Measurements from ENCODE around the gene PIGC. TPM values are rescaled to one million over a fixed set of nuclear protein-coding genes. Genes with fewer than 3 reads are reported as not detected.
A peak's percentile ranks its signal among the peaks of the same experiment; 100 is the strongest.

Gene PIGC
- 18.3 and 27.8 TPM in 2 replicates for total RNA-seq (2014; rRNA removed; shearing (Covaris generic))
- 29.3 and 32.7 TPM in 2 replicates for polyA plus RNA-seq (2016; fragmentation: Nextera tagmentation; extraction: Ambion mirVana)

- H3K4me2 ChIP-seq (ENCODE audit: unreplicated experiment) = peak within 1 kb of the TSS; percentile 84
- 0 out of 2 replicates have a peak within 1 kb of the TSS, but pooled peaks have one; percentile 14 for H3K27ac ChIP-seq
- no peaks in the 10 kb centered on the region for H3K9me3 ChIP-seq (ENCODE audit: low read depth)
- peak within 1 kb of the TSS; percentile 97 for H3K9ac ChIP-seq
- H4K20me1 ChIP-seq (ENCODE audit: insufficient read depth) = no peaks in the 10 kb centered on the region
- H3K27me3 ChIP-seq (replicated peaks; ENCODE audit: insufficient read depth) = no peaks in the 10 kb centered on the region
- DNase-seq = peak; percentile 96
- no peaks in the 10 kb centered on the region for H3K9me2 ChIP-seq (ENCODE audit: insufficient read depth)
- in situ Hi-C loops (cut with MboI) = no loop called here
- H3K4me3 ChIP-seq = peak within 1 kb of the TSS; percentile 95
- TF ChIP-seq EZH2phosphoT487 (IDR thresholded peaks at IDR 0.05; ENCODE audit: insufficient read depth, low read depth) (no peak), EZH2 (IDR thresholded peaks at IDR 0.05; ENCODE audit: insufficient read depth, poor library complexity, severe bottlenecking) (no peak)
- H3K36me3 ChIP-seq (ENCODE audit: low read depth) = no peaks in the 10 kb centered on the region
- H3F3A ChIP-seq (ENCODE audit: insufficient read depth) = no peaks in the 10 kb centered on the region
- H3K79me2 ChIP-seq (ENCODE audit: insufficient read depth) = peaks cover 54% of the 10 kb centered on the region
- 8% methylated on average over 41 to 43 of the region's 43 CpGs for WGBS, 2 experiments (ENCODE audit: low coverage in 1 of 2, low lambda C conversion rate in 2 of 2, missing lambda C conversion rate in 2 of 2)
- H2AFZ ChIP-seq = peak within 1 kb of the TSS; percentile 97
- peaks cover 7% of the 10 kb centered on the region; the same call in 1 of the 2 replicates for H3K4me1 ChIP-seq (ENCODE audit: insufficient read depth)
These were observed at the start of gene PIGC for GRCh38 chr1:172443666-172444453. PIGC (minus strand) TSS chr1:172444069; CDS start chr1:172442622, 1,447 bp downstream.

- Histone ChIP-seq H3K27ac (no peak overlapping the region), H3K4me1 (ENCODE audit: insufficient read depth) (peaks cover 11% of the 10 kb centered on the region), H3K9me2 (ENCODE audit: insufficient read depth) (no peaks in the 10 kb centered on the region), H3K4me2 (ENCODE audit: unreplicated experiment) (no peak overlapping the region), H3K9ac (no peak overlapping the region), H3K36me3 (ENCODE audit: low read depth) (no peaks in the 10 kb centered on the region), H2AFZ (no peak overlapping the region), H3K4me3 (no peak overlapping the region), H3K79me2 (ENCODE audit: insufficient read depth) (no peaks in the 10 kb centered on the region), H4K20me1 (ENCODE audit: insufficient read depth) (no peaks in the 10 kb centered on the region), H3K27me3 (replicated peaks; ENCODE audit: insufficient read depth) (peaks cover 16% of the 10 kb centered on the region; the same call in 1 of the 2 replicates), H3K9me3 (ENCODE audit: low read depth) (no peaks in the 10 kb centered on the region), H3F3A (ENCODE audit: insufficient read depth) (0 out of 2 replicates have a peak, but pooled peaks cover 8% of the 10 kb centered on the region)
- WGBS, 2 experiments (ENCODE audit: low coverage in 1 of 2, low lambda C conversion rate in 2 of 2, missing lambda C conversion rate in 2 of 2) = 72 to 79% methylated on average over 1 of the region's 1 CpG
- in situ Hi-C loops (cut with MboI) = no loop called here
- DNase-seq = no peak
- TF ChIP-seq EZH2 (IDR thresholded peaks at IDR 0.05; ENCODE audit: insufficient read depth, poor library complexity, severe bottlenecking) (no peak), EZH2phosphoT487 (IDR thresholded peaks at IDR 0.05; ENCODE audit: insufficient read depth, low read depth) (no peak)
These were observed 48.6 kb upstream of the PIGC start for GRCh38 chr1:172492421-172492820.

DNA sequence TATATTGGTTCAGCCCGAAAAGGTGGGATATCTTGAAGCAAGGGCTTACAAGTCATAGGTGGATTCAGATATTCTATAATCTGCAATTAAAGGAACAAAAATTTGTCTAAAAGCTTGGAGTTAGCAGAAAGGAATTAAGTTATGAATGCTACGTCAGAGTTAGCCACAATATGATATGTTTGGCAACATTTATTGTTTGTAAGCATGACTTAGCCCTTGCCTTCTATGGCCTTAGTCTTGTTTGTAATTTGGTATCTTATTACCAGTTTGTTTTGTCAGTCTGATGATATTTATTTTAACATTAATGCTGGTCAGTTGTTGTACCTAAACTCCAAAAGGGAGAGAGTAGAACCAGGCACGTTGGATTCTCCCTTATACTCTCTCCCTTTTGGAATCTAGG is 46.0 kb upstream of the PIGC start:
- Histone ChIP-seq H4K20me1 (ENCODE audit: insufficient read depth) (no peaks in the 10 kb centered on the region), H3K27me3 (replicated peaks; ENCODE audit: insufficient read depth) (peaks cover 26% of the 10 kb centered on the region), H3K4me2 (ENCODE audit: unreplicated experiment) (no peak overlapping the region), H3K9me2 (ENCODE audit: insufficient read depth) (no peaks in the 10 kb centered on the region), H3F3A (ENCODE audit: insufficient read depth) (no peaks in the 10 kb centered on the region), H3K36me3 (ENCODE audit: low read depth) (no peaks in the 10 kb centered on the region), H3K9ac (no peak overlapping the region), H2AFZ (no peak overlapping the region), H3K4me3 (no peak overlapping the region), H3K79me2 (ENCODE audit: insufficient read depth) (no peaks in the 10 kb centered on the region), H3K9me3 (ENCODE audit: low read depth) (no peaks in the 10 kb centered on the region), H3K4me1 (ENCODE audit: insufficient read depth) (no peaks in the 10 kb centered on the region), H3K27ac (no peak overlapping the region)
- TF ChIP-seq EZH2 (IDR thresholded peaks at IDR 0.05; ENCODE audit: insufficient read depth, poor library complexity, severe bottlenecking) (no peak), EZH2phosphoT487 (IDR thresholded peaks at IDR 0.05; ENCODE audit: insufficient read depth, low read depth) (no peak)
- 55 to 56% methylated on average over 3 of the region's 3 CpGs for WGBS, 2 experiments (ENCODE audit: low coverage in 1 of 2, low lambda C conversion rate in 2 of 2, missing lambda C conversion rate in 2 of 2)
- peak; percentile 32 for DNase-seq
- in situ Hi-C loops (cut with MboI) = no loop called here

GRCh38 chr1:172488393-172488792 is 44.5 kb upstream of the PIGC start:
- 48 to 50% methylated on average over 3 of the region's 3 CpGs for WGBS, 2 experiments (ENCODE audit: low coverage in 1 of 2, low lambda C conversion rate in 2 of 2, missing lambda C conversion rate in 2 of 2)
- no peak overlapping the region for H2AFZ ChIP-seq
- in situ Hi-C loops (cut with MboI) = no loop called here
- no peaks in the 10 kb centered on the region for H3K4me1 ChIP-seq (ENCODE audit: insufficient read depth)
- no peaks in the 10 kb centered on the region for H3K9me3 ChIP-seq (ENCODE audit: low read depth)
- H3K79me2 ChIP-seq (ENCODE audit: insufficient read depth) = no peaks in the 10 kb centered on the region
- no peaks in the 10 kb centered on the region for H3F3A ChIP-seq (ENCODE audit: insufficient read depth)
- H3K36me3 ChIP-seq (ENCODE audit: low read depth) = no peaks in the 10 kb centered on the region
- no peaks in the 10 kb centered on the region for H3K9me2 ChIP-seq (ENCODE audit: insufficient read depth)
- no peaks in the 10 kb centered on the region for H4K20me1 ChIP-seq (ENCODE audit: insufficient read depth)
- no peak overlapping the region for H3K27ac ChIP-seq
- no peak overlapping the region for H3K4me2 ChIP-seq (ENCODE audit: unreplicated experiment)
- no peak overlapping the region for H3K4me3 ChIP-seq
- TF ChIP-seq EZH2phosphoT487 (IDR thresholded peaks at IDR 0.05; ENCODE audit: insufficient read depth, low read depth) (no peak), EZH2 (IDR thresholded peaks at IDR 0.05; ENCODE audit: insufficient read depth, poor library complexity, severe bottlenecking) (no peak)
- peaks cover 26% of the 10 kb centered on the region for H3K27me3 ChIP-seq (replicated peaks; ENCODE audit: insufficient read depth)
- no peak overlapping the region for H3K9ac ChIP-seq
- no peak for DNase-seq
